Smooth muscle cell of the brain vasculature (primary cell): ENCODE measurements around the gene FAAP100.

Experiments
- DNase-seq: peaks from one replicate; pipeline ENCODE4 v3.0.0-alpha.2; 2012; ENCODE audit warnings: low read depth, low spot score

Gene FAAP100

DNA sequence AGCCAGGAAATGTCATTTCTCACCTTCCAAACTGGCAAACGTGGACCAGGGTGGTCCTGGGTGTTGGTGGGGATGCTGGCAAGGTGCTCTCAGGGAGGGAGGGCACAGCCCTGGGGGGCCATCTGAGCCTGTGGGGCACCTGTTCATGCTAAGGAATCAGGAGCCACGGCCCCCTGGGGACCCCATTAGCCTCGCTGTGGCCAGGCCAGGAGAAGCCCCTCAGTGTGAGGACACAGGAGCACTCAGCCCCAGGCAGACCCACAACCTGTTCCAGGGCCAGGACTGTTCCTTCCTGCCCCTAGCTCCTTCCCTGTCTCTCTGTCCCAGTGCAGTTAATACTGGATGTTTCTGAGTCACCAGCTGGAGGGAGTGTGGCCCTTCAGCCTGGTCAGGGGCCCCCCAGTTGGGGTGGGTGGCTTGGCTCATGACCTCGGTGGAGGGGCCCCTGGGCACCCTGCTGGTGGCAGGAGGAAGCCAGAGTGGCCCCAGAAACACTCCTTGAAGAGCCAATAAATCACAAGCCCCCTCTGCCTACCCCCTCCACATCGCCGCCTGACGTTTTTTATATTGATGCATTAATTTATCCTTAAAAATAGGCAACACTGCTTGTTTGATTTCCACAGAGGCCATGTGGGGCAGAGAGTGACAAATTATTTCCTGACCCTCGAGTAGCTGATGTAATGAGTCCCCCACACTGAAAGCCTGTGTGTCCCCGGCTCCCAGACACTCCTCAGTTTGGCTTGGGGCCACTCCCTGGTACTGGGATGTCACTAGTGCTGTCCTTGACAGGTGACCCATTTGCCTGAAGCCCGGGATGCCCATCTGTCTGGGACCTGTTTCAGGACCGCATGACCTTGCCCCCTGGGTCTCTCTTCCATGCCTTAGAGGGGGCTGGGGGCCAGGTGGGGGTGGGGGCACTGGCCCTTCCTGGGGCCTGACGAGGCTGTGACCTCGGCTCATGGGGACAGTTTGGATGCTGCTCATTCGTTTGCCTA lies 61.9 kb downstream of the FAAP100 start:
- no peak for DNase-seq
